Sigmoid colon (tissue), 7 donors: Measurements from ENCODE around the gene NXN. TPM values are rescaled to one million over a fixed set of nuclear protein-coding genes. Genes with fewer than 3 reads are reported as not detected.
A peak's percentile ranks its signal among the peaks of the same experiment; 100 is the strongest.
"Not testable (repeated sequence)": the region's sequence is repeated elsewhere in the genome, so short reads cannot be mapped to it uniquely, and the experiment has no call there.

Experiments used
- DNase-seq: peaks from one replicate; pipeline ENCODE4 v3.0.0-alpha.2; 2019
- H3K27ac ChIP-seq, 4 donors: fragments of 200-600 bp; sonication (generic); one replicate each; pipeline ENCODE4 v1.5.1; 2016 to 2019; ENCODE audit warnings: mild to moderate bottlenecking in 1 of 4
- H3K27me3 ChIP-seq, 3 donors: fragments of 200-600 bp; sonication (generic); one replicate each; pipeline ENCODE4 v1.5.1; 2019; ENCODE audit warnings: mild to moderate bottlenecking in 1 of 3
- H3K36me3 ChIP-seq, 4 donors: fragments of 200-600 bp; sonication (generic); one replicate each; pipeline ENCODE4 v1.5.1; 2016 to 2019
- H3K4me1 ChIP-seq, 4 donors: fragments of 200-600 bp; sonication (generic); one replicate each; pipeline ENCODE4 v1.5.1; 2017 to 2019
- H3K4me3 ChIP-seq, 4 donors: fragments of 200-600 bp; sonication (generic); one replicate each; pipeline ENCODE4 v1.5.1; 2017 to 2019; ENCODE audit warnings: mild to moderate bottlenecking in 2 of 4, moderate library complexity in 1 of 4
- H3K9me3 ChIP-seq, 4 donors: fragments of 200-600 bp in 3 of 4; sonication (generic) in 3 of 4; one replicate each; pipeline versions ENCODE4 v1.5.1 to v1.6.1; 2013 to 2019
- CTCF ChIP-seq, 4 experiments: fragments of 450-650 bp in 3 of 4; fragments of 200-600 bp in 1 of 4; IDR thresholded peaks; one replicate each; pipeline ENCODE4 v1.5.1; 2016 to 2019; ENCODE audit warnings: antibody characterized with exemption in 4 of 4, mild to moderate bottlenecking in 3 of 4, moderate library complexity in 2 of 4
- EP300 ChIP-seq, 4 donors: sonication (generic); formaldehyde crosslinking; IDR thresholded peaks; one replicate each; pipeline ENCODE4 v1.6.1; 2017; ENCODE audit warnings: antibody characterized with exemption in 4 of 4
- POLR2A ChIP-seq, 2 donors: fragments of 450-650 bp; IDR thresholded peaks; one replicate each; pipeline ENCODE4 v1.6.1; 2016; ENCODE audit warnings: antibody characterized with exemption in 2 of 2, mild to moderate bottlenecking in 2 of 2, moderate library complexity in 2 of 2
- POLR2AphosphoS5 ChIP-seq, 4 donors: sonication (generic); formaldehyde crosslinking; IDR thresholded peaks; one replicate each; pipeline ENCODE4 v1.6.1; 2017; ENCODE audit warnings: antibody characterized with exemption in 4 of 4
- WGBS, 2 donors: extraction: QIAGEN DNeasy Blood & Tissue Kit; methylation state at CpG; one replicate each; pipeline ENCODE4 v1.1.7; 2013; 5-methylcytosine and 5-hydroxymethylcytosine counted together
- intact Hi-C: fragments of 100-400 bp; cut with DNase I; formaldehyde crosslinking; loops from one replicate; pipeline ENCODE4 v1.15.1; 2023
- polyA plus RNA-seq, 3 donors: library from polyadenylated mRNA; stranded (reverse); fragments of 200-250 nt; gene quantifications; one replicate each; pipeline ENCODE4 v1.2.3, GENCODE V29; 2013
- total RNA-seq, 4 donors: library from RNA; depleted of rRNA; stranded (reverse); fragments of >200 nt; gene quantifications; one replicate each; pipeline ENCODE4 v1.1.0, GENCODE V29; 2016
- donor health status: healthy with polysubstance abuse.
- donor health status: Bipolar disorder and iron deficiency.
- donor health status: healthy.

The NXN gene
- total and polyA plus RNA-seq, 7 donors = 1.4 to 75.9 (median 50.4) TPM

DNA sequence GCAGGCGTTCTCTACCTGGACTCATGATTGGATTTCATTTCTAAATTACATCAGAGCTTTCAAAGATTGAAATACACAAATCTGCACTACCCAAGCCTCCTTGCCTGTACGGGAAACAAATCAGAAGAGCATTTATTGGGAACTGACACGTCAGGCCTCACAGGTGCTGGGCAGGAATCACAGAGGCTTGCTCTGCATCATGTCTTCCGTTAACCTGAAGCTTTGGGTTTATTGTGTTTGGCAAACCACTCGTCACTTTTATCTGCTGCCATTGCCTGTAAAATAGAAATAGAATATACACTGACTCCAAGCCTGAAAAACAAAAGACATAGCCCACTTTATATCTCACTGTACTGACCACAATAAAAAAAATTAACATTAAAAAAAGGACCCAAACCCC lies 219.6 kb downstream of the NXN start:
- intact Hi-C loops = no loop called here
- no peak for DNase-seq
- H3K4me3 ChIP-seq = no peak overlapping the region
- no peaks in the 10 kb centered on the region for H3K27me3 ChIP-seq
- 88 to 92% methylated on average over 5 of the region's 5 CpGs for WGBS, 2 donors
- no peaks in the 10 kb centered on the region for H3K4me1 ChIP-seq
- no peaks in the 10 kb centered on the region for H3K9me3 ChIP-seq
- peak overlapping the region in 3 of 4 donors; percentile 14 to 57 (median 38) for H3K27ac ChIP-seq
- H3K36me3 ChIP-seq = peaks cover 0 to 75% (median 8%) of the 10 kb centered on the region in 4 donors
- no peak for TF ChIP-seq POLR2A (IDR thresholded peaks at IDR 0.05)
- TF ChIP-seq POLR2AphosphoS5 (IDR thresholded peaks at IDR 0.05) = peak in 2 of 4 donors; percentile 18 to 51
- no peak for TF ChIP-seq CTCF (IDR thresholded peaks at IDR 0.05)
- TF ChIP-seq EP300 (IDR thresholded peaks at IDR 0.05) = no peak

DNA sequence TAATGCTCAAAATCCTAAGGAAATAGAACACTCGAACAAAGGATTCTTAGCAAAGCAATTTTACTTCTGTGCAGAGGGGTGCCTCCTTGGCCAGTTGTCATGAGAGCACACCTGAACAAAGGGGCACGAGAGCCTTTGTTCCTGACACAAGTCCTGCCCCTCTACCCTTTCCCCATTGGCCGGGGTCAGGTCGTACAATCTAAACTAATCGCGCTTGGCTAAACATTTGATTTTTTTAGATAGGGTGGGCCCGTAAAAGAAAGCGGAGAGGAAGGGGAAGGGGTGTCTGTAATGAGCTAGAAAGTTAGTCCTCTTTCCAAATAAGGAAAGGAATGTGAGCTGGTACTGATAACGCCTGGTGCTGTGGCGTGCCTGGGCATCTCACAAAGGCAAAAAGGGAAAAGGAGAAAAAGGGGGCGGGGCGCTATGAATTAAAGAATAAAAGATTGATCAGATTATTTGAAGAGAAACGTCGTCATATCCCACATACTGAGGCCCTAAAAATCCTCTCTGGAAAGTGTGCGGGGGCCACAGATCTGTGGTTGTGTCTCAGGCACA lies 223.5 kb downstream of the NXN start:
- DNase-seq, H3K27me3 ChIP-seq, intact Hi-C loops, H3K4me3 ChIP-seq, H3K9me3 ChIP-seq: not testable (repeated sequence)
- 81 to 86% methylated on average over 15 of the region's 15 CpGs for WGBS, 2 donors
- peak overlapping the region; percentile 11 to 65 (median 27) for H3K27ac ChIP-seq
- peaks cover 0 to 43% (median 6%) of the 10 kb centered on the region in 4 donors for H3K36me3 ChIP-seq
- H3K4me1 ChIP-seq = peaks cover 0 to 15% (median 6%) of the 10 kb centered on the region in 4 donors

DNA sequence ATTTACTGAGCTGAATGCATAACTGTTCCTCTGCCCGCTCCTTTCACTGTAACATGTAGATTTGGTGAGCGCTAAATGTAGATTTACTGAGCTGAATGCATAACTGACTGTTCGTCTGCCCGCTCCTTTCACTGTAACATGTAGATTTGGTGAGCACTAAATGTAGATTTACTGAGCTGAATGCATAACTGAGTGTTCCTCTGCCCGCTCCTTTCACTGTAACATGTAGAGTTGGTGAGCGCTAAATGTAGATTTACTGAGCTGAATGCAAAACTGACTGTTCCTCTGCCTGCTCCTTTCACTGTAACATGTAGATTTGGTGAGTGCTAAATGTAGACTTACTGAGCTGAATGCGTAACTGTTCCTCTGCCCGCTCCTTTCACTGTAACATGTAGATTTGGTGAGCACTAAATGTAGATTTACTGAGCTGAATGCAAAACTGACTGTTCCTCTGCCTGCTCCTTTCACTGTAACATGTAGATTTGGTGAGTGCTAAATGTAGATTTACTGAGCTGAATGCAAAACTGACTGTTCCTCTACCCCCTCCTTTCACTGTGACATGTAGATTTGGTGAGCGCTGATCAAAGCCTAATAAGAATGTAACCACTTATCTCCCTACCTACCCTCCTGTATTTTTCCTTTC lies 224.1 kb downstream of the NXN start:
- H3K27ac ChIP-seq = peak overlapping the region in 3 of 4 donors; percentile 19 to 65 (median 35)
- H3K4me1 ChIP-seq = peaks cover 0 to 21% (median 12%) of the 10 kb centered on the region in 4 donors
- H3K27me3 ChIP-seq, H3K4me3 ChIP-seq, intact Hi-C loops, H3K9me3 ChIP-seq, DNase-seq: not testable (repeated sequence)
- peaks cover 0 to 38% (median 6%) of the 10 kb centered on the region in 4 donors for H3K36me3 ChIP-seq
- WGBS, 2 donors = 98% methylated on average over 9 of the region's 9 CpGs

- TF ChIP-seq EP300 (IDR thresholded peaks at IDR 0.05) (no peak), POLR2A (IDR thresholded peaks at IDR 0.05) (no peak), CTCF (IDR thresholded peaks at IDR 0.05) (no peak), POLR2AphosphoS5 (IDR thresholded peaks at IDR 0.05) (no peak)
- Histone ChIP-seq H3K4me3 (no peak overlapping the region), H3K36me3 (peaks cover 0 to 18% (median 4%) of the 10 kb centered on the region in 4 donors), H3K27me3 (no peaks in the 10 kb centered on the region), H3K4me1 (peaks cover 0 to 26% (median 19%) of the 10 kb centered on the region in 4 donors), H3K27ac (peak overlapping the region in 3 of 4 donors; percentile 37 to 58 (median 55)), H3K9me3 (no peaks in the 10 kb centered on the region)
- no peak for DNase-seq
- intact Hi-C loops = loop anchor here (5.0 kb wide), 1 partner anchor 36 kb away; no protein-coding TSS in a partner anchor
- WGBS, 2 donors = 80 to 85% methylated on average over 13 of the region's 13 CpGs
Measured at GRCh38 chr17:753418-753817, 226.2 kb downstream of the NXN start.

DNA sequence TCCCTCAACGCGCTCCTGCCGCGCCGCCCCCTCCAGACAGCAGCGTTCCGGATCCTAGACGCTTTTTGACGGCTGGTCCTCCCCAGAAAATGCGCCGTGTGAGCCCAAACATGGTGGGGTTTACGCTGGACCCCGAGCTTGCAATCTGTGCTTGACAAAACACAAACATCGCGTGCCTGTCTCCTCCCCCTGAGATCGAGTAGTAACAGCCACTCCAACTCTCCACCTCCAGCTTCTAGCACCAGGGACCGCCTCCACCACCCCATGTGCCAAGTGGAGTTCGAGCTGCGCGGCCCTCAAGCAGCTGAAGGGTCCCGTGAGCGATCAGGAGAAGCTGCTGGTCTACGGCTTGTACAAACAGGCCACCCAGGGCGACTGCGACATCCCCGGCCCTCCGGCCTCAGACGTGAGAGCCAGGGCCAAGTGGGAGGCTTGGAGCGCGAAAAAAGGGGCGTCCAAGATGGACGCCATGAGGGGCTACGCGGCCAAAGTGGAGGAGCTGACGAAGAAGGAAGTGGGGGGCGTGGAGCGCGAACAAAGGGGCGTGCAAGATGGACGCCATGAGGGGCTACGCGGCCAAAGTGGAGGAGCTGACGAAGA lies 226.9 kb downstream of the NXN start:
- H3K4me3 ChIP-seq = peak overlapping the region; percentile 64 to 95 (median 76)
- H3K36me3 ChIP-seq = peaks cover 0 to 12% (median 4%) of the 10 kb centered on the region in 4 donors
- H3K27me3 ChIP-seq = no peaks in the 10 kb centered on the region
- intact Hi-C loops = loop anchor here (5.0 kb wide), 1 partner anchor 35 kb away; no protein-coding TSS in a partner anchor
- TF ChIP-seq CTCF (IDR thresholded peaks at IDR 0.05) (no peak), POLR2AphosphoS5 (IDR thresholded peaks at IDR 0.05) (peak in 1 of 4 donors; percentile 17), POLR2A (IDR thresholded peaks at IDR 0.05) (no peak)
- DNase-seq = peak; percentile 92
- peak overlapping the region; percentile 84 to 91 (median 87) for H3K27ac ChIP-seq
- WGBS, 2 donors = 24 to 37% methylated on average over 43 of the region's 43 CpGs
- H3K9me3 ChIP-seq = no peaks in the 10 kb centered on the region
- peaks cover 0 to 26% (median 19%) of the 10 kb centered on the region in 4 donors for H3K4me1 ChIP-seq
